Fibroblast of skin of right biceps (primary cell): Measurements from ENCODE around the gene AGPAT3.
A peak's percentile ranks its signal among the peaks of the same experiment; 100 is the strongest.

ENCODE experiments used
- DNase-seq: peaks from one replicate; pipeline ENCODE4 v3.0.0-alpha.2; 2013

AGPAT3 gene

DNA sequence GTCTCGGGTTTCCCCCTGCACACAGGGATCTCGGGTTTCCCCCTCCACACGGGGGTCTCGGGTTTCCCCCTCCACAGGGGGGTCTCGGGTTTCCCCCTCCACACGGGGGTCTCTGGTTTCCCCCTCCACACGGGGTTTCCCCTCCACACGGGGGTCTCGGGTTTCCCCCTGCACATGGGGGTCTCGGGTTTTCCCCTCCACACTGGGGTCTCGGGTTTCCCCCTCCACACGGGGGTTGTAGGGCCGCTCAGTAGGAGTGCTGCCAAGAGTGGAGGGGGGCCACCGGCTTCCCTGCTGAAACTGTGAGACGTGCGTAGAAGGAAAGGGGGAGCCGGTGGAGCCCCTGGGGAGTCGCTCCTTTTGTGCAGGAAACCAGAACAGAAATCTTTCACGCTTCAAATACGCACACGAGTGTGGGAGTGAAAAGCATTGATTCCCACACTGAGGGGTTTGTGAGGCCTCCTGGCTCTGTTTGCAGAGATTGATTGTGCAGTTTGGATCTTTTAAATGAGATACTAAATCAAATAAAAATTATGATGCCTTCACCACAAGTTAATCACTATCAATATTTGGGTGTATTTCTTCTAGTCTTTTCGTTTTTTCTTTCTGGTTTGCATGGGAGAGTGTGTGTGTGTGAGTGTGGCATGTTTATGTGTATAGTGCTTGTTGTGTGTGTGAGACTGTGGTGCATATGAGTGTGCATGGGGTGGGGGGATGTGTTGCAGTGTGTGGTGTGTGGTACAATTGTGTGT, 92.8 kb downstream of the AGPAT3 start:
- DNase-seq = no peak

GRCh38 chr21:43958364-43959158, 93.5 kb downstream of the AGPAT3 start:
- DNase-seq = no peak

GRCh38 chr21:43959231-43960116, 94.5 kb downstream of the AGPAT3 start:
- no peak for DNase-seq

DNA sequence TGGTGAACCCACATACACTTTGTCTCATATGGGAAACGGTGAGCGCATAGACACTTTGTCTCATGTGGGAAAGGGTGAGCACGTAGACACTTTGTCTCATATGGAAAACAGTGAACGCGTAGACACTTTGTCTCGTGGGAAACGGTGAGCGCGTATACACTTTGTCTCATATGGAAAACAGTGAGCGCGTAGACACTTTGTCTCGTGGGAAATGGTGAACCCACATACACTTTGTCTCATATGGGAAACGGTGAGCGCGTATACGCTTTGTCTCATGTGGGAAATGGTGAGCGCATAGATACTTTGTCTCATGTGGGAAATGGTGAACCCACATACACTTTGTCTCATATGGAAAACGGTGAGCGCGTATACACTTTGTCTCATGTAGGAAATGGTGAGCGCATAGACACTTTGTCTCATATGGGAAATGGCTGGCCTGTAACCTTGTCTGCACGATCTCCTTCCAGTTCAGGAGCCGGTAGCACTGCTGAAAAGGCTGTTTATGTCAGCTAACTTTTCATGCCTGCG, 96.4 kb downstream of the AGPAT3 start:
- no peak for DNase-seq

DNA sequence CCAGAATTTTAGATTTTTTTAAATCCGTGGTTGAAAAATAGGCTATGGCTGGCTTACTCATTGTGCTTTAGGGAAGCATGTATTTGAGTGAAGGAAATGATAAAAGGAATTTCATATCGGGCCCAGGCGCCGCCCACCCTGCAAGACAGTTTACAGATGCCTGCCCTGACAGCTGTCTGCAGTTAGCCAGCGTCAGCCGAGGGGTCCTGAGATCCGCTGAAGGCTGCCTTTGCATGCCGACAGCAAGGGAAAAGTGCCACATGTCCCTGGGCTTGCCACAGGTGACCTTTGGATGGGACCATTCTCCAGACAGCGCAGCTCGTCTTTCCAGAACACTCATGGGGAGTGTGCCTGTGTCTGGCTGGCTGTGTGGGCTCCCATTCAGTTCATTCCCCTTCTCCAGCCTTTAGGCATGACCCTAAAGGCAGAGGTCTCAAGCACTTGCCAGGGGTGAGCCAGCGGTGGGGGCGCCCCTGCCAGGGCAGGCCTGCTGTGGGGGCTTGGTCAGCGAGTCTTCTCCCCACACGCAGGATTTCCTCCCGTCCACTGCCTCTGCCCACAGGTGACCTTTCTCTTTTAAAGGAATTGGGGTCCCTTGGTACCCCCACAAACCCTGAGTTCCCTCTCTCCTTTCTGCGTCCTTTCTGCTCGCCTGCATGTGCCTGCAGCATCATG, 101.0 kb downstream of the AGPAT3 start:
- no peak for DNase-seq

GRCh38 chr21:43966946-43967512, 102.0 kb downstream of the AGPAT3 start:
- DNase-seq = no peak

DNA sequence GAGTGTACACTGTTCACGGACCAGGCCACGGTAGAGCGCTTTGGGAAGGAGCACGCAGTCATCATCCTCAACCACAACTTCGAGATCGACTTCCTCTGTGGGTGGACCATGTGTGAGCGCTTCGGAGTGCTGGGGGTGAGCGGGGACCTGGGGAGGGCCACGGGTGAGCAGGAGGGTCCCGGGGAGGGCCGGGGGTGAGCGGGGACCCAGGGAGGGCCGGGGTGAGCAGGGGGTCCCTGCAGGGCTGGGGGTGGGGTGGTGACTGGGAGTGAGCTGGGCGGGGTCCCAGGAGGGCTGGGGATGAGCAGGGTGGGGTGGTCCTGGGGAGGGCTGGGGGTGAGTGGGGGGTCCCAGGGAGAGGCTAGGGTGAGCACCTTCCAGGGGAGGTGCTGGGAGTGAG, 103.0 kb downstream of the AGPAT3 start:
- DNase-seq = no peak

- no peak for DNase-seq
Measured at GRCh38 chr21:43968410-43969114, 103.5 kb downstream of the AGPAT3 start.

GRCh38 chr21:43969115-43969444, 104.1 kb downstream of the AGPAT3 start:
- DNase-seq = no peak

GRCh38 chr21:43970551-43970950, 105.5 kb downstream of the AGPAT3 start:
- DNase-seq = no peak

DNA sequence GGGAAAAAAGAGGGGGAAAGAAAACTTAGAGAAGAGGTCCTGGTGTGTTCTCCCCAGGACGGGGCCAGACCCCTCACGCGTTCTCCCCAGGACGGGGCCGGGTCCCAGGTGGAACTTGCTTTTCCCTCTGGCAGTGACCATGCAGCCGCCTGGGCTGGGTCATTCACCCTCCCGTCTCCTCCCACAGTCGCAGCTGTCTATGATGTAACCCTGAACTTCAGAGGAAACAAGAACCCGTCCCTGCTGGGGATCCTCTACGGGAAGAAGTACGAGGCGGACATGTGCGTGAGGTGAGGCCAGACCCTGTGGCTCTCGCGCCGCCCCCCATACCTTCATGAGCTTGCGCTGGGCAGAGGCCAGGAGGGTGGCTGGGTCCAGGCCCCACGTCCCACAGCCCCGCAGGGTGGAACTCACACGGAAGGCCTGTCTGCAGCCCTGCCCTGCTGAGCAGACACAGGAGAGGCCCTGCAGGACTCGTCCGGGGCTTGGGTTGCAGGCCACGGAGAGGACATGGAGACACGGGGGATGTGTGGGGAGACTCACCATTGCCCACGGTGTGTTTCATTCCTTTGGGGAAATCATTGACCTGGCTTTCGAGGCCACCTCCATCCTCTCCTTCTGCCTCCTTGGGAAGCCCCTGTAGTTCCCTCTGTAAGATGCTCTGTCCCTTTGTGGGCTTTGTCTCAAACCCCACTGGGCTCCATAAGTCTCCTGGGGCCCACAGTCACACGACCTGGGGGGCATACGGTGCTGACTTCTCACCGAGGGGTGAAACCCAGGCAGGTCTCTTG, 106.4 kb downstream of the AGPAT3 start:
- no peak for DNase-seq

- no peak for DNase-seq
Measured at GRCh38 chr21:43971992-43972255, 106.9 kb downstream of the AGPAT3 start.

GRCh38 chr21:43972850-43973633, 108.0 kb downstream of the AGPAT3 start:
- DNase-seq = no peak

GRCh38 chr21:43973634-43973955, 108.6 kb downstream of the AGPAT3 start:
- no peak for DNase-seq

- no peak for DNase-seq
Measured at GRCh38 chr21:43974791-43975468, 109.9 kb downstream of the AGPAT3 start.

DNA sequence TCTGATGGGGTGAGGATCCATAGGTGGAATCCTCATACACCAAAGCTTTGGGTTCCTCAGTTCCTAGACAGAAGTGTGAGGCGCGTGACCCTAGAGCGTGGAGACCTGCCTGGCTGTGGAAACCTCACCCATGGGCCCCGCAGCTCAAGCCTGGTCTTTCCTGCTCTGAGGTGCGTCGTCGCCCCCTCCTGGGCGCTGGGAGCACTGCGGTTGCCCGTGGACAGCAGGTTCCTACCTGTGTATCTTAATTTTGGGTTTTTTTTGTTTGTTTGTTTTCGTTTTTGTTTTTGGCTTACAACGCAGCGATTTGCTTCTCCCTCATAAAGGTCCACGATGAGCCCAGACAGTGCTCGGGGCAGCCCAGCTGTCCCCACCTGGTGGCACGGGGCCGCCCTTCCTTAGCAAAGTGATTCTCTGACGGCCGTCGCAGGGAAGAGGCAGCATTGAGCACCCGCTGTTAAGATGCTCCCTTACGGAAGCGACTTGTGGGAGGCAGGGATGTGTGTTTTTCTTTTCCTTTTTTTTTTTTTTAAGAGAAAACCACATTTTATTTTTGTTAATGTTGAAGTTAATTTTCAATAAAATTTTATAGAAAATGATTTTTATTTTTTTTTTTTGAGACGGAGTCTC, 110.6 kb downstream of the AGPAT3 start:
- peak; percentile 50 for DNase-seq

DNA sequence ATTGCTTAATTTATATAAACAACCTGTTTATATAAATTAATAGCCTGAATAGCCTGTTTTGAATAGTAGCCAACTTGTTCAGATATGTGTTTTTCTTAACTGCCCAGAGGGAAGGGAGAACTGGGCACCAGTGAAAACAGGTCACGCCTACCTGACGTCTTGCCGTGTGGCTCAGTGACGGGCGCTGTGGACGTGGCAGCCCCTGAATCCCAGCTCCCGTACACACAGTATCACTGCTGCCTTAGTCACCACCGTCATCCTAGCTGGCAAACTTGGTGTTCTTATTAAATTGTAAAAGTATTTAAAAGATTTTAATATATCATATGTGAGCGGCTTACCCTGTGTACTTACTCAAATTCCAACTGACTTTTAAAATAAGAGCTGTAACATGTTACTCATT, 111.6 kb downstream of the AGPAT3 start:
- no peak for DNase-seq

GRCh38 chr21:43978060-43978459, 113.0 kb downstream of the AGPAT3 start:
- no peak for DNase-seq

- DNase-seq = no peak
Measured at GRCh38 chr21:43979654-43980053, 114.6 kb downstream of the AGPAT3 start.
